Gastrocnemius medialis (tissue), 4 donors: Measurements from ENCODE around the gene RXFP4.

ENCODE experiments used
- POLR2A ChIP-seq, 2 donors: fragments of 450-650 bp; IDR thresholded peaks; one replicate each; pipeline ENCODE4 v1.6.1; 2017; ENCODE audit warnings: antibody characterized with exemption in 2 of 2, mild to moderate bottlenecking in 2 of 2, moderate library complexity in 2 of 2
- TF ChIP-seq, protein P1 (sequence below), 5 experiments: fragments of 450-650 bp in 3 of 5; fragments of 200-600 bp in 2 of 5; sonication (generic) in 2 of 5; IDR thresholded peaks in 4 of 5; conservative IDR thresholded peaks in 1 of 5; 1 replicate in 4 of 5; 2 replicates in 1 of 5; pipeline ENCODE4 v1.5.1; 2016 to 2019; ENCODE audit warnings: antibody characterized with exemption in 5 of 5, mild to moderate bottlenecking in 3 of 5, moderate library complexity in 3 of 5

DNA sequence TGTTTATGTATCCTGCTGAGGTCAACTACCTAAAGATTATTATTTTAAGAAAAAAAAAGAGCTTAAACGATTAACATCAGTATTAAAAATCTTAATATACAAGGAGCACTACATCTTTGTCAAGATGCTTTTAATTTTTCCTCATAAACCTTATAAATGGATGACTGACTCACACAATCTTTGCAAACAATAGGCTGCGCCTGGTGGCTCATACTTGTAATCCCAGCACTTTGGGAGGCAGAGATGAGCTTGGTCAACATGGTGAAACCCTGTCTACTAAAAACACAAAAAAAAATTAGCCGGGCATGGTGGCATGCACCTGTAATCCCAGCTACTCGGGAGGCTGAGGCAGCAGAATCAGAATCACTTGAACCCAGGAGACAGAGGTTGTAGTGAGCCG is 9.0 kb upstream of the RXFP4 start:
- TF ChIP-seq, protein P1, sequence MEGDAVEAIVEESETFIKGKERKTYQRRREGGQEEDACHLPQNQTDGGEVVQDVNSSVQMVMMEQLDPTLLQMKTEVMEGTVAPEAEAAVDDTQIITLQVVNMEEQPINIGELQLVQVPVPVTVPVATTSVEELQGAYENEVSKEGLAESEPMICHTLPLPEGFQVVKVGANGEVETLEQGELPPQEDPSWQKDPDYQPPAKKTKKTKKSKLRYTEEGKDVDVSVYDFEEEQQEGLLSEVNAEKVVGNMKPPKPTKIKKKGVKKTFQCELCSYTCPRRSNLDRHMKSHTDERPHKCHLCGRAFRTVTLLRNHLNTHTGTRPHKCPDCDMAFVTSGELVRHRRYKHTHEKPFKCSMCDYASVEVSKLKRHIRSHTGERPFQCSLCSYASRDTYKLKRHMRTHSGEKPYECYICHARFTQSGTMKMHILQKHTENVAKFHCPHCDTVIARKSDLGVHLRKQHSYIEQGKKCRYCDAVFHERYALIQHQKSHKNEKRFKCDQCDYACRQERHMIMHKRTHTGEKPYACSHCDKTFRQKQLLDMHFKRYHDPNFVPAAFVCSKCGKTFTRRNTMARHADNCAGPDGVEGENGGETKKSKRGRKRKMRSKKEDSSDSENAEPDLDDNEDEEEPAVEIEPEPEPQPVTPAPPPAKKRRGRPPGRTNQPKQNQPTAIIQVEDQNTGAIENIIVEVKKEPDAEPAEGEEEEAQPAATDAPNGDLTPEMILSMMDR (IDR thresholded peaks at IDR 0.05 in 4 of 5, conservative IDR thresholded peaks at IDR 0.05 in 1 of 5) = no peak
- TF ChIP-seq POLR2A (IDR thresholded peaks at IDR 0.05) = no peak
